GM10266 (cell line): ENCODE data around the gene MAPT.
"Not testable (repeated sequence)": the region's sequence is repeated elsewhere in the genome, so short reads cannot be mapped to it uniquely, and the experiment has no call there.

Experiments used
- DNase-seq: peaks from one replicate; pipeline ENCODE4 v3.0.0; 2012; ENCODE audit errors: extremely low spot score
- CTCF ChIP-seq: IDR thresholded peaks from 2 replicates; pipeline ENCODE4 v1.5.1; 2012; ENCODE audit warnings: mild to moderate bottlenecking, low read depth; ENCODE audit not compliant: control insufficient read depth, insufficient read depth; ENCODE audit errors: missing control alignments

The MAPT gene

GRCh38 chr17:46020998-46021397 lies 126.6 kb downstream of the MAPT start:
- DNase-seq: no peak

GRCh38 chr17:46023366-46023765 lies 129.0 kb downstream of the MAPT start:
- DNase-seq: not testable (repeated sequence)

More at GRCh38 chr17:46020998-46021397, 126.6 kb downstream of the MAPT start:
- no peak for TF ChIP-seq CTCF

GRCh38 chr17:46023783-46024388 lies 129.5 kb downstream of the MAPT start:
- TF ChIP-seq CTCF: no peak
- DNase-seq: no peak

GRCh38 chr17:46024590-46024989 lies 130.2 kb downstream of the MAPT start:
- TF ChIP-seq CTCF: no peak
- no peak for DNase-seq

- TF ChIP-seq CTCF: no peak
These were observed 130.7 kb downstream of the MAPT start for GRCh38 chr17:46025060-46025459.

GRCh38 chr17:46025510-46026165 lies 131.3 kb downstream of the MAPT start:
- no peak for TF ChIP-seq CTCF
- DNase-seq: no peak

More at GRCh38 chr17:46025060-46025459, 130.7 kb downstream of the MAPT start:
- no peak for DNase-seq

- TF ChIP-seq CTCF: no peak
- no peak for DNase-seq
These were observed 132.1 kb downstream of the MAPT start for GRCh38 chr17:46026166-46027047.
